H1 (cell line): ENCODE measurements around the gene PARD3. TPM values are rescaled to one million over a fixed set of nuclear protein-coding genes. Genes with fewer than 3 reads are reported as not detected.

Experiments
- CTCF ChIA-PET: fragments of 300-600 bp; sonication (Branson Sonifier 250); formaldehyde crosslinking; loops from one replicate; lab custom pipeline; 2021; ENCODE audit not compliant: partially characterized antibody; lab: Charles Lee
- POLR2A ChIA-PET: fragments of 300-600 bp; sonication (Branson Sonifier 250); formaldehyde crosslinking; loops from one replicate; lab custom pipeline; 2021; ENCODE audit warnings: inconsistent platforms; ENCODE audit not compliant: partially characterized antibody; lab: Charles Lee
- DNase-seq, 2 experiments: peaks; one replicate each; pipeline versions ENCODE4 v3.0.0 to v3.0.0-alpha.2; 2010 to 2022; ENCODE audit warnings: low spot score in 2 of 2, low read depth in 1 of 2, mixed read lengths in 1 of 2
- FAIRE-seq: peaks from 2 replicates; lab custom pipeline; 2011; peaks lifted over from hg19 to GRCh38; lab: Jason Lieb, UNC
- H2AFZ ChIP-seq: 2 replicates; pipeline ENCODE4 v1.8.1; 2012; ENCODE audit warnings: low read length, inconsistent platforms
- H2AK5ac ChIP-seq: 2 replicates; pipeline ENCODE4 v1.6.1; 2013; ENCODE audit warnings: low read depth, low read length
- H2BK120ac ChIP-seq: replicated peaks from 2 replicates; pipeline ENCODE3; 2013; ENCODE audit warnings: low read depth, low read length, inconsistent platforms
- H2BK12ac ChIP-seq: 2 replicates; pipeline ENCODE4 v1.6.1; 2013; ENCODE audit warnings: low read depth, low read length
- H2BK15ac ChIP-seq: 2 replicates; pipeline ENCODE4 v1.6.1; 2013; ENCODE audit warnings: low read length
- H2BK20ac ChIP-seq: 2 replicates; pipeline ENCODE4 v1.6.1; 2013; ENCODE audit warnings: low read length
- H2BK5ac ChIP-seq: 2 replicates; pipeline ENCODE4 v1.6.1; 2013; ENCODE audit warnings: low read depth, low read length
- H3K14ac ChIP-seq: 2 replicates; pipeline ENCODE4 v1.6.1; 2013; ENCODE audit warnings: inconsistent platforms; ENCODE audit not compliant: insufficient read length
- H3K18ac ChIP-seq: 2 replicates; pipeline ENCODE4 v1.6.1; 2013; ENCODE audit warnings: low read length; ENCODE audit errors: extremely low read depth
- H3K23ac ChIP-seq: 2 replicates; pipeline ENCODE4 v1.6.1; 2013; ENCODE audit warnings: inconsistent platforms; ENCODE audit not compliant: insufficient read length
- H3K23me2 ChIP-seq: 2 replicates; pipeline ENCODE4 v1.6.1; 2013; ENCODE audit warnings: low read depth, low read length
- H3K27ac ChIP-seq: 2 replicates; pipeline ENCODE4 v1.6.1; 2011; ENCODE audit warnings: low read depth, low read length, inconsistent platforms
- H3K27me3 ChIP-seq, 4 experiments: replicated peaks in 1 of 4; 1 replicate in 1 of 4; 2 replicates in 3 of 4; pipeline versions ENCODE4 v1.6.1 to v1.8.1; 2011 to 2013; ENCODE audit warnings: low read length in 3 of 4, mild to moderate bottlenecking in 3 of 4, inconsistent platforms in 2 of 4, mixed read lengths in 2 of 4, moderate library complexity in 1 of 4; ENCODE audit not compliant: control insufficient read depth in 3 of 4, insufficient read depth in 3 of 4; ENCODE audit errors: extremely low read depth in 1 of 4
- H3K36me3 ChIP-seq, 4 experiments: 2 replicates each; pipeline versions ENCODE4 v1.6.1 to v1.8.1; 2011 to 2013; ENCODE audit warnings: mild to moderate bottlenecking in 4 of 4, low read length in 3 of 4, moderate library complexity in 2 of 4, control low read depth in 1 of 4, inconsistent platforms in 1 of 4; ENCODE audit not compliant: insufficient read depth in 4 of 4, control insufficient read depth in 2 of 4
- H3K4ac ChIP-seq: replicated peaks from 2 replicates; pipeline ENCODE3; 2013; ENCODE audit warnings: low read length, low read depth, mixed read lengths, inconsistent platforms; ENCODE audit not compliant: insufficient read length
- H3K4me1 ChIP-seq, 4 experiments: replicated peaks in 1 of 4; 1 replicate in 1 of 4; 2 replicates in 3 of 4; pipeline versions ENCODE4 v1.6.1 to v1.8.1; 2011 to 2013; ENCODE audit warnings: low read length in 3 of 4, inconsistent platforms in 2 of 4, mixed read lengths in 1 of 4; ENCODE audit not compliant: insufficient read depth in 4 of 4, control insufficient read depth in 3 of 4
- H3K4me2 ChIP-seq, 2 experiments: 2 replicates each; pipeline versions ENCODE4 v1.6.1 to v1.8.1; 2011 to 2013; ENCODE audit warnings: low read depth in 2 of 2, low read length in 2 of 2, control low read depth in 1 of 2, inconsistent platforms in 1 of 2, mild to moderate bottlenecking in 1 of 2; ENCODE audit not compliant: insufficient read depth in 1 of 2
- H3K4me3 ChIP-seq, 4 experiments: fragments of 200-600, 300-600 bp in 1 of 4; sonication (generic), shearing (Covaris generic), sonication (Bioruptor Twin) in 1 of 4; 2 replicates each; pipeline versions ENCODE4 v1.5.1 to v1.8.1; 2011 to 2016; ENCODE audit warnings: low read length in 4 of 4, low read depth in 3 of 4, control low read depth in 2 of 4, inconsistent platforms in 2 of 4, mild to moderate bottlenecking in 2 of 4, mixed read lengths in 1 of 4, moderate library complexity in 1 of 4; ENCODE audit not compliant: insufficient read depth in 2 of 4; ENCODE audit errors: extremely low read depth in 1 of 4
- H3K56ac ChIP-seq: replicated peaks from 2 replicates; pipeline ENCODE3; 2013; ENCODE audit warnings: low read depth, mild to moderate bottlenecking, mixed read lengths, low read length, inconsistent platforms; ENCODE audit not compliant: insufficient read length
- H3K79me1 ChIP-seq: 2 replicates; pipeline ENCODE4 v1.6.1; 2013; ENCODE audit warnings: low read depth, low read length, control low read depth
- H3K79me2 ChIP-seq, 2 experiments: 2 replicates each; pipeline versions ENCODE4 v1.6.1 to v1.8.1; 2012 to 2013; ENCODE audit warnings: low read length in 2 of 2, mild to moderate bottlenecking in 2 of 2, inconsistent platforms in 1 of 2; ENCODE audit not compliant: insufficient read depth in 2 of 2, control insufficient read depth in 1 of 2
- H3K9ac ChIP-seq, 4 experiments: replicated peaks in 1 of 4; 1 replicate in 1 of 4; 2 replicates in 3 of 4; pipeline versions ENCODE4 v1.6.1 to v1.8.1; 2011 to 2013; ENCODE audit warnings: low read depth in 3 of 4, low read length in 3 of 4, control low read depth in 2 of 4, mild to moderate bottlenecking in 2 of 4, moderate library complexity in 2 of 4, inconsistent platforms in 1 of 4; ENCODE audit errors: extremely low read depth in 1 of 4
- H3K9me3 ChIP-seq, 2 experiments: 2 replicates each; pipeline versions ENCODE4 v1.6.1 to v1.8.1; 2012 to 2013; ENCODE audit warnings: mild to moderate bottlenecking in 2 of 2, moderate library complexity in 2 of 2, control low read depth in 1 of 2, inconsistent platforms in 1 of 2, low read depth in 1 of 2, low read length in 1 of 2, mixed read lengths in 1 of 2; ENCODE audit not compliant: insufficient read depth in 2 of 2
- H4K20me1 ChIP-seq, 2 experiments: replicated peaks in 1 of 2; 2 replicates each; pipeline versions ENCODE3 to v1.8.1; 2011 to 2013; ENCODE audit warnings: inconsistent platforms in 2 of 2, low read length in 2 of 2, mild to moderate bottlenecking in 1 of 2; ENCODE audit not compliant: insufficient read depth in 2 of 2, control insufficient read depth in 1 of 2
- H4K5ac ChIP-seq: 2 replicates; pipeline ENCODE4 v1.6.1; 2013; ENCODE audit warnings: low read length, low read depth, mixed read lengths, inconsistent platforms; ENCODE audit not compliant: insufficient read length
- H4K8ac ChIP-seq: 2 replicates; pipeline ENCODE4 v1.8.0; 2013; ENCODE audit warnings: mild to moderate bottlenecking, moderate library complexity, low read length, inconsistent platforms; ENCODE audit not compliant: insufficient read depth; ENCODE audit errors: extremely low read depth
- H4K91ac ChIP-seq: replicated peaks from 2 replicates; pipeline ENCODE3; 2013; ENCODE audit warnings: low read length, mixed read lengths, inconsistent platforms; ENCODE audit not compliant: insufficient read length
- BRCA1 ChIP-seq: IDR thresholded peaks from 2 replicates; pipeline ENCODE4 v1.6.1; 2012; ENCODE audit warnings: low read depth, low read length, improper control_type of control experiment
- HDAC6 ChIP-seq: IDR thresholded peaks from one replicate; pipeline ENCODE4 v1.7.1; 2012; ENCODE audit warnings: low read depth, mild to moderate bottlenecking, inconsistent platforms, low read length, moderate library complexity
- POU5F1 ChIP-seq: IDR thresholded peaks from 2 replicates; pipeline ENCODE4 v1.6.1; 2011; ENCODE audit warnings: low read depth, mild to moderate bottlenecking, low read length, moderate library complexity
- TBP ChIP-seq: IDR thresholded peaks from 2 replicates; pipeline ENCODE4 v1.6.1; 2011; ENCODE audit warnings: low read depth, low read length, improper control_type of control experiment
- TCF12 ChIP-seq: IDR thresholded peaks from 2 replicates; pipeline ENCODE4 v1.6.1; 2011; ENCODE audit warnings: low read depth, mild to moderate bottlenecking, low read length
- WGBS, 2 experiments: shearing (Covaris generic) in 1 of 2; methylation state at CpG; one replicate each; pipeline versions ENCODE4 v1.1.6 to v1.1.7; 2013 to 2015; ENCODE audit warnings: low lambda C conversion rate in 2 of 2, mixed read lengths in 2 of 2, inconsistent platforms in 1 of 2, low coverage in 1 of 2, missing lambda C conversion rate in 1 of 2; ENCODE audit not compliant: insufficient replicate concordance in 2 of 2, insufficient coverage in 1 of 2, insufficient read length in 1 of 2; ENCODE audit errors: extremely low coverage in 1 of 2, missing lambda C conversion rate in 1 of 2; 5-methylcytosine and 5-hydroxymethylcytosine counted together
- polyA plus RNA-seq, 7 experiments: library from polyadenylated mRNA; depleted of rRNA in 3 of 7; stranded (reverse) in 5 of 7; unstranded in 2 of 7; fragments of >200 nt in 5 of 7; fragments of 200-250 nt in 2 of 7; gene quantifications; 1 replicate in 5 of 7; 2 replicates in 1 of 7; 4 replicates in 1 of 7; pipeline versions ENCODE4 v1.2.1 to v1.2.3, GENCODE V29; 2011 to 2013; ENCODE audit warnings: missing spikeins in 2 of 7, mixed read lengths in 2 of 7
- total RNA-seq: library from RNA; stranded (reverse); fragmentation: NEBNext Ultra II Directional; extraction: Animal tissue kit (Norgen Biotek cat#: 25700); gene quantifications from 2 replicates; pipeline ENCODE4 v1.2.1, GENCODE V29; 2021
- TF ChIP-seq, protein P1 (sequence below): IDR thresholded peaks from 2 replicates; pipeline ENCODE4 v1.6.1; 2012; ENCODE audit warnings: inconsistent platforms

PARD3 gene
- total and polyA plus RNA-seq, 2 of the 8 experiments (the other 6 are each of a cell fraction or from before 2014, with no cell fraction given): 19.7 to 49.1 TPM

GRCh38 chr10:34101001-34101400, 714.1 kb downstream of the PARD3 start:
- H3K9me3 ChIP-seq: peaks cover 3 to 7% of the 10 kb centered on the region in 2 experiments
- 88% methylated on average over 5 of the region's 5 CpGs; no CpG with 5 or more reads in 1 of the 2 experiments for WGBS, 2 experiments
- H3K18ac ChIP-seq: no peak overlapping the region
- no peaks in the 10 kb centered on the region for H3K27me3 ChIP-seq
- no peak overlapping the region for H2BK20ac ChIP-seq
- no peaks in the 10 kb centered on the region for H3K23me2 ChIP-seq
- no peaks in the 10 kb centered on the region for H3K79me2 ChIP-seq
- H3K4me2 ChIP-seq: no peak overlapping the region
- H3K79me1 ChIP-seq: no peaks in the 10 kb centered on the region
- no peak overlapping the region for H3K4ac ChIP-seq
- no peak overlapping the region for H4K5ac ChIP-seq
- no peak overlapping the region for H3K9ac ChIP-seq
- no peak overlapping the region for H2BK120ac ChIP-seq
- no peak overlapping the region for H2AK5ac ChIP-seq
- DNase-seq: no peak
- no peaks in the 10 kb centered on the region for H4K20me1 ChIP-seq
- no peak for FAIRE-seq
- no peak overlapping the region for H4K91ac ChIP-seq
- H3K36me3 ChIP-seq: no peaks in the 10 kb centered on the region
- H4K8ac ChIP-seq: no peak overlapping the region
- H2BK5ac ChIP-seq: no peak overlapping the region
- ChIA-PET CTCF (interaction anchor here (1.1 kb wide), 1 partner anchor 119 kb away, joined by 3 read pairs; no protein-coding TSS in a partner anchor), POLR2A (no interaction called here)
- H2AFZ ChIP-seq: no peak overlapping the region
- no peak overlapping the region for H3K14ac ChIP-seq
- no peak overlapping the region for H3K23ac ChIP-seq
- peaks cover 0 to 3% (median 1%) of the 10 kb centered on the region in 4 experiments; a peak in 2 of 7 replicates for H3K4me1 ChIP-seq
- H2BK15ac ChIP-seq: no peak overlapping the region
- no peak overlapping the region for H3K4me3 ChIP-seq
- H3K27ac ChIP-seq: no peak overlapping the region
- no peak overlapping the region for H3K56ac ChIP-seq
- H2BK12ac ChIP-seq: no peak overlapping the region
- TF ChIP-seq TBP (no peak), BRCA1 (no peak), HDAC6 (no peak), TCF12 (no peak), POU5F1 (no peak)
- TF ChIP-seq, protein P1, sequence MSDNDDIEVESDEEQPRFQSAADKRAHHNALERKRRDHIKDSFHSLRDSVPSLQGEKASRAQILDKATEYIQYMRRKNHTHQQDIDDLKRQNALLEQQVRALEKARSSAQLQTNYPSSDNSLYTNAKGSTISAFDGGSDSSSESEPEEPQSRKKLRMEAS: no peak
